HEK293T (cell line): ENCODE results near the gene DOK1.

Experiments
- BHLHE40 ChIP-seq: fragments of 450-650 bp; IDR thresholded peaks from 2 replicates; pipeline ENCODE4 v1.6.1; 2016; ENCODE audit warnings: mild to moderate bottlenecking, moderate library complexity, borderline replicate concordance
- ELF4 ChIP-seq: fragments of 450-650 bp; IDR thresholded peaks from 2 replicates; pipeline ENCODE4 v1.6.1; 2017; ENCODE audit warnings: antibody characterized with exemption
- FOXA1 ChIP-seq: fragments of 450-650 bp; IDR thresholded peaks from 2 replicates; pipeline ENCODE4 v1.6.1; 2016; ENCODE audit warnings: mild to moderate bottlenecking
- FOXK2 ChIP-seq: fragments of 450-650 bp; IDR thresholded peaks from 2 replicates; pipeline ENCODE4 v1.6.1; 2016; ENCODE audit warnings: mild to moderate bottlenecking
- FOXM1 ChIP-seq: fragments of 450-650 bp; IDR thresholded peaks from 2 replicates; pipeline ENCODE4 v1.6.1; 2017; ENCODE audit warnings: mild to moderate bottlenecking, borderline replicate concordance
- L3MBTL2 ChIP-seq: fragments of 450-650 bp; conservative IDR thresholded peaks from 2 replicates; pipeline ENCODE4 v1.6.1; 2016; ENCODE audit warnings: mild to moderate bottlenecking
- LEF1 ChIP-seq: fragments of 450-650 bp; IDR thresholded peaks from 2 replicates; pipeline ENCODE4 v1.6.1; 2017; ENCODE audit warnings: mild to moderate bottlenecking, borderline replicate concordance
- SUZ12 ChIP-seq: fragments of 450-650 bp; IDR thresholded peaks from 2 replicates; pipeline ENCODE4 v1.6.1; 2016; ENCODE audit warnings: mild to moderate bottlenecking
- TF ChIP-seq, protein P1 (sequence below): fragments of 450-650 bp; IDR thresholded peaks from 2 replicates; pipeline ENCODE4 v1.6.1; 2016

DNA sequence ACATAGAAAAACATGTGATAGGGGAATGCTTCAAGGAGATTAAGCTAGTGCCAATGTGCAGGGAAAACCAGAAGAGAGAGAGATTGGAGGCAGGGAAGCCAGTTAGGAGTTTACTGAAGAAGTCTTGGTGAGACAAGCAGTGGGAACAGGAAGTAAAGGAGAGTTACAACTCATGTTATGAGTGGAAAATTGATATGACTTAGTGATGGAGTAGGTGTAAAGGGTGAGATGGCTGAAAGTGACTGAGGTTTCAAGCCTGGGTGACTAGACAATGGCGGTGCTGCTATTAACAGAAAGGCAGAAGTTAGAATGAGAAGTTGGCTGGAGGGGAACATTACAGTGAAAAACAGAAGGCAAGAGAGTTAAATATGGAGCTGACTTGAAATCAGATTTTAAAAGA is 16.5 kb downstream of the DOK1 start:
- TF ChIP-seq L3MBTL2 (no peak), ELF4 (no peak), BHLHE40 (no peak), LEF1 (no peak), FOXA1 (no peak), FOXM1 (no peak), FOXK2 (no peak), SUZ12 (no peak)
- TF ChIP-seq, protein P1, sequence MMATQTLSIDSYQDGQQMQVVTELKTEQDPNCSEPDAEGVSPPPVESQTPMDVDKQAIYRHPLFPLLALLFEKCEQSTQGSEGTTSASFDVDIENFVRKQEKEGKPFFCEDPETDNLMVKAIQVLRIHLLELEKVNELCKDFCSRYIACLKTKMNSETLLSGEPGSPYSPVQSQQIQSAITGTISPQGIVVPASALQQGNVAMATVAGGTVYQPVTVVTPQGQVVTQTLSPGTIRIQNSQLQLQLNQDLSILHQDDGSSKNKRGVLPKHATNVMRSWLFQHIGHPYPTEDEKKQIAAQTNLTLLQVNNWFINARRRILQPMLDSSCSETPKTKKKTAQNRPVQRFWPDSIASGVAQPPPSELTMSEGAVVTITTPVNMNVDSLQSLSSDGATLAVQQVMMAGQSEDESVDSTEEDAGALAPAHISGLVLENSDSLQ: no peak
